ENCODE measurements around the gene OR7C1. TPM values are rescaled to one million over a fixed set of nuclear protein-coding genes. Genes with fewer than 3 reads are reported as not detected.
"Not testable (repeated sequence)": the region's sequence is repeated elsewhere in the genome, so short reads cannot be mapped to it uniquely, and the experiment has no call there.

The OR7C1 gene
- total RNA-seq, 1 donor from 2014 or later: 0.20 TPM

DNA sequence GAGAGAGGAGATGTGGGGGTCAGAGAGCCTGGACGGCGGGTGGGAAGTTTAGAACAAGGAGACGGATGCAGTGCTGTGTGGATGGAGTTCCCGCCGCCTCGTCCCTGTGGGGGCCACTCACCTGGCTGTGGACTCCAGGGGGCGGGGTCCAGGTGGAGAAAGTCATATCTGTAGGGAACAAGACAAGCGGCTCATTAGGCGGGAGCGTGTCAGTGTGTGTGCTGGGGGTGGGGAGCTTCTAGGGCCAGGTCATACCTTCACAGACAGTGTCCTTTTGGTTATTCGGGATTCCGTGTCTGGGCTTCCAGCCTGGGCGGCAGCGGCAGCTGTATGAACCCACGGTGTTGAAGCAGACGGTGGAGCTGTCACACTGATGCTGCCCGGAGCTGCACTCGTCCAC is 69.6 kb downstream of the OR7C1 start:
- not testable (repeated sequence) for DNase-seq

DNA sequence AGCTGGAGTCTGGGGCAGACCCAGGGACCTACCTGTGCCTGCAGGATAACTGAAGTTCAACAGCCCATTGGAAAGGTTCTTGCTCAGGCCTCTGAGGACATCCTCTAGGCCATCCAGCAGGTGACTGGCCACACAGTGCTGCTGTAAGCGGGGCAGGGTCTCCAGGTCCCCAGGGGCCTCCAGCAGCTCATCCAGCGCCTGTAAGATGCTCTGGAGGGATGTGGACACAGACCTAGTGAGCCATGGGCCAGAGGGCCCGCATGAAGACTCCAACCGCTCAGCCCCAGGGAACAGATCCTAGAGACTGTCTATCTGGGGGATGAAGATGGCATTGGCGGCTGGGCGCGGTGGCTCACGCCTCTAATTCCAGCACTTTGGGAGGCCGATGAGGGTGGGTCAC is 70.6 kb downstream of the OR7C1 start:
- DNase-seq: no peak

GRCh38 chr19:14763497-14764145 is 71.4 kb downstream of the OR7C1 start:
- DNase-seq: no peak

DNA sequence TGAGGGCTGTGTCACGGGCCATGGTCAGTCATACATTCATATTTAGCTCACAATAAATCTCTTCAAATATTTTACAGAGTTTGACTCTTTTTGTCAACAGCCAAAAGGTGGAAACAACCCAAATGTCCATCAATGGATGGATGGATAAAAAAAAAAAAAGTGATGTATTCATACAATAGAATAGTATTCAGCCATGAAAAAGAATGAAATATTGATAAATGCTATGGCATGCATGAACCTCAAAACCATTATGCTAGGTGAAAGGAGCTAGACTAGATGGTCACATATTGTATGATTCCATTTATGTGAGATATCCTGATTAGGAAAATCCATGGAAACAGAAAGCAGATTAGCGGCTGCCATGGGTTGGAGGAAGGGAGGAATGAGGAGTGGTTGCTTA is 72.9 kb downstream of the OR7C1 start:
- no peak for DNase-seq

DNA sequence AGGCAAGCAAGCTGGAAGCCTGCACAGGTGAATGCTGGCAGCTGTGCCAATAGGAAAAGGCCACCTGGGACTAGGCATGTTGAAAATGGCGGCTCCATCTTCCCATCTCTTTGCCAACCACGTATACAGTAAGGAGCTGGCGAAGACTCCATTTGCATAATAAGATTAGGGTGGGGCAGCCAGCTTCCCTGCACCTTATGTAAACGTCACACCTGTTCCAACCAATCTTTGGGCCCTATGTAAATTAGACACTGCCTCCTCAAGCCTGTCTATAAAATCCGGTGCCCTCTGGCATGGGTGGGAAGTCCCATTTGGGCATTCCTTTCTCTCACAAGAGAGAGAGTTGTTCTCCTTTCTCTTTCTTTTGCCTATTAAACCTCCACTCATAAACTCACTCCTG is 73.4 kb downstream of the OR7C1 start:
- no peak for DNase-seq

DNA sequence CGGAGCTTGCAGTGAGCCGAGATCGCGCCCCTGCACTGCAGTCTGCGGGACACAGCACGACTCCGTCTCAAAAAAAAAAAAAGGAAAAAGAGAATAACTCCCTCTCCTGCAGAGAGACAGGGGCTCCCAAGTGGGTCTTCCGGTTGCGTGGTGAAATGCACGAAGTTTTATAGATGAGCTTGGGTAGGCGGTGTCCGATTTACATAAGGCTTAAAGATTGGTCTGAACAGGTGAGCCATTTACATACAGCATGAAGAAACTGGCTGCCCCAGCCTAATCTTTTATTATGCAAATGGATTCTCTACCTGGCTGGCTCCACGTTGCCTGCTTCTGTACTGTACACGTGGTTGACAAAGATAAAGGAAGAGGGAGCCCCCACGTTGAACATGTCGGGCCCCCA is 76.2 kb downstream of the OR7C1 start:
- no peak for DNase-seq

DNA sequence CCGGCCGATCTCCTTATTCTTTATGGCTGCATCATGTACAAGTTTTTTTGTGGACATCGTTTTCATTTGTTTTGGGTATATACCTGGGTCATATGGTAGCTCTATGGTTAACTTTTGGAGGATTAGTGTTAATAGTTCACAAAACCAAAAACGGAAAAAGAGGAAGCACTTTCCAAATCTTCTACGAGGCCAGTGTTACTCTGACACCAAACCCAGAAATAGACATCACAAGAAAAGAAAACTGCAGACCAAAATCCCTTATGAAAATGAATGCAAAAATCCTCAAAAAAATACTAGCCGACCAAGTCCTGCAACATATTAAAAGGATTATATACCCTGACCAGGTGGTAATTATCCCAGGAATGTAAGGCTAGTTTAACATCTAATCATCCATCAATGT is 86.4 kb downstream of the OR7C1 start:
- DNase-seq: no peak

Small RNAs within 50 kb of the gene (small RNA-seq; reads per million reads assigned to genes)
- not detected for gene AC005255.1 (ENCODE audit: low replicate concordance)

Other genes with a start within 250 kb of the OR7C1 start
- 1.2 TPM for gene ADGRE3, start 160.3 kb downstream of the OR7C1 start, total RNA-seq
- 17.0 TPM for gene ZNF333, start 145.1 kb downstream of the OR7C1 start, total RNA-seq
- 1.8 TPM for gene ADGRE2, start 56.6 kb downstream of the OR7C1 start, total RNA-seq
- gene OR7A5, start within 50 bp of the OR7C1 start, total RNA-seq: not detected
- gene OR7A10, start 13.7 kb upstream of the OR7C1 start, total RNA-seq: not detected
- not detected for gene OR7A17, start 50.9 kb upstream of the OR7C1 start, total RNA-seq
- gene OR7C2, start 106.3 kb upstream of the OR7C1 start, total RNA-seq: not detected
- 11.4 TPM for gene SLC1A6, start 144.7 kb upstream of the OR7C1 start, total RNA-seq
- gene CASP14, start 214.3 kb upstream of the OR7C1 start, total RNA-seq: 29.3 TPM
- gene OR1I1, start 247.0 kb upstream of the OR7C1 start, total RNA-seq: not detected